ENCODE measurements around the gene TRIM59.

GRCh38 chr3:160412477-160412876 is 37.1 kb downstream of the TRIM59 start:
- no peak for TF ChIP-seq CTCF (tag by site-specific recombination; IDR thresholded peaks at IDR 0.05)
- TF ChIP-seq KLF9 (tag by site-specific recombination; IDR thresholded peaks at IDR 0.05; ENCODE audit: low read depth) = no peak
- TF ChIP-seq ZNF24 (tag by site-specific recombination; IDR thresholded peaks at IDR 0.05) = no peak
- TF ChIP-seq YY1 (tag by site-specific recombination; IDR thresholded peaks at IDR 0.05) = no peak
